GDM1 (cell line): ENCODE measurements around the gene MAGEB4.

Source experiments
- DNase-seq: peaks from one replicate; lab custom pipeline; 2025; lab: John Stamatoyannopoulos, UW

MAGEB4 gene

GRCh38 chrX:30283456-30284200, 41.8 kb downstream of the MAGEB4 start:
- DNase-seq = no peak
